ENCODE results near the gene SMPD1. TPM values are rescaled to one million over a fixed set of nuclear protein-coding genes. Genes with fewer than 3 reads are reported as not detected.

The SMPD1 gene
- total and polyA plus RNA-seq, 2 of the 8 experiments (the other 6 are each of a cell fraction or from before 2014, with no cell fraction given) = 1.9 to 2.4 TPM

DNA sequence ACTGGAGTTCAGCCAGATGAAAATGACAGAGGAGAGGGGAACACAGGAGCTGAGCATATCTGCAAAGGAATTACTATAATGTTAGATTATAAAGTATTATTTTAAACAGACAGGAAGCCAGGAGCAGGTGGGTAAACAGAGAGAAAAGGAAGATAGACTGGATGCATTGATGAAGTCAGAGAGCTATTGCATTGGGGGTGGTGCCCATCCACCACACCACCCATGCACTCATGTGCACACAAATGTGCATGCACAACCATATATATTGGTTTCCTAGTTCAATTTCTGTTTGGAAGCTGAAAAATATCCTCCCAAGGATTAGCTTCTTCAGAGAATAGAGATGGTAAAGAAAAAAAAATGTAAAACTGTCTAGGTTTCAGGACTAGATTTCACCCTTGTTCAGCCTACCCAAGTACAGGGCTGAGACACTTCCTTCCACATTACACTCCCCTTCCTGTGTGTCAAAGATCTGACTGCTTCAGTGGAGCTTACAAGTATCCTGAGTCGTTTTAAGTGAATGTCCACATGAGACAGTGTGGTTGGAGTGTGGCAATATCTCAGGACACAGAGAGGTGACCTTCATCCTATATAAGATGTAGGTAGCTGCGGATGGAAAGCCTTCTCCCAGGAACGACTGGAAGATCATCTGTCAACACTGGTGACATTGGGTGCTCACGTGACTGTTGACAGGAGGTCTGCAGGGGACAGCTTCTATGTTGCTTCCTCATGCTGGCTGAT, 12.2 kb upstream of the SMPD1 start:
- Histone ChIP-seq H3K4me2 (ENCODE audit: insufficient read depth in 1 of 2, low read depth in 2 of 2, low read length in 2 of 2) (no peak overlapping the region), H3K4me3 (ENCODE audit: extremely low read depth in 1 of 4, insufficient read depth in 2 of 4, low read depth in 3 of 4, low read length in 4 of 4) (no peak overlapping the region), H2BK120ac (replicated peaks; ENCODE audit: low read depth, low read length) (no peak overlapping the region), H2BK15ac (ENCODE audit: low read length) (no peak overlapping the region), H3K23ac (ENCODE audit: insufficient read length) (no peak overlapping the region), H3K36me3 (ENCODE audit: control insufficient read depth in 2 of 4, insufficient read depth in 4 of 4, low read length in 3 of 4) (no peaks in the 10 kb centered on the region), H4K91ac (replicated peaks; ENCODE audit: insufficient read length, low read length) (no peak overlapping the region), H3K4ac (replicated peaks; ENCODE audit: insufficient read length, low read depth, low read length) (no peak overlapping the region), H3K79me2 (ENCODE audit: control insufficient read depth in 1 of 2, insufficient read depth in 2 of 2, low read length in 2 of 2) (no peaks in the 10 kb centered on the region), H4K20me1 (replicated peaks in 1 of 2; ENCODE audit: control insufficient read depth in 1 of 2, insufficient read depth in 2 of 2, low read length in 2 of 2) (no peaks in the 10 kb centered on the region), H3K14ac (ENCODE audit: insufficient read length) (no peak overlapping the region), H2BK5ac (ENCODE audit: low read depth, low read length) (no peak overlapping the region), H3K18ac (ENCODE audit: extremely low read depth, low read length) (no peak overlapping the region), H3K9ac (replicated peaks in 1 of 4; ENCODE audit: extremely low read depth in 1 of 4, low read depth in 3 of 4, low read length in 3 of 4) (no peak overlapping the region), H2AK5ac (ENCODE audit: low read depth, low read length) (no peak overlapping the region), H3K79me1 (ENCODE audit: low read depth, low read length) (no peaks in the 10 kb centered on the region), H3K56ac (replicated peaks; ENCODE audit: insufficient read length, low read depth, low read length) (no peak overlapping the region), H2BK20ac (ENCODE audit: low read length) (no peak overlapping the region), H3K9me3 (ENCODE audit: insufficient read depth in 2 of 2, low read depth in 1 of 2, low read length in 1 of 2) (no peaks in the 10 kb centered on the region), H3K27me3 (replicated peaks in 1 of 4; ENCODE audit: control insufficient read depth in 3 of 4, extremely low read depth in 1 of 4, insufficient read depth in 3 of 4, low read length in 3 of 4) (no peaks in the 10 kb centered on the region), H2AFZ (ENCODE audit: low read length) (no peak overlapping the region), H4K5ac (ENCODE audit: insufficient read length, low read depth, low read length) (no peak overlapping the region), H4K8ac (ENCODE audit: extremely low read depth, insufficient read depth, low read length) (no peak overlapping the region), H3K4me1 (replicated peaks in 1 of 4; ENCODE audit: control insufficient read depth in 3 of 4, insufficient read depth in 4 of 4, low read length in 3 of 4) (peaks cover 0 to 9% (median 7%) of the 10 kb centered on the region in 4 experiments; a peak in 4 of 7 replicates), H3K27ac (ENCODE audit: low read depth, low read length) (no peak overlapping the region), H2BK12ac (ENCODE audit: low read depth, low read length) (no peak overlapping the region), H3K23me2 (ENCODE audit: low read depth, low read length) (no peaks in the 10 kb centered on the region)
- no peak for TF ChIP-seq BCL11A (IDR thresholded peaks at IDR 0.05; ENCODE audit: low read depth in 2 of 2, low read length in 2 of 2)
- no peak for TF ChIP-seq POLR2A (IDR thresholded peaks at IDR 0.05; ENCODE audit: control extremely low read depth in 1 of 2, low read depth in 2 of 2, low read length in 2 of 2)
- TF ChIP-seq HDAC2 (IDR thresholded peaks at IDR 0.05; ENCODE audit: borderline replicate concordance in 1 of 2, low read depth in 2 of 2, low read length in 2 of 2) = no peak
- DNase-seq (ENCODE audit: low read depth in 1 of 2, low spot score in 2 of 2) (no peak), FAIRE-seq (no peak)
- 64% methylated on average over 4 of the region's 4 CpGs; no CpG with 5 or more reads in 1 of the 2 experiments for WGBS, 2 experiments (ENCODE audit: extremely low coverage in 1 of 2, insufficient coverage in 1 of 2, insufficient read length in 1 of 2, insufficient replicate concordance in 2 of 2, low coverage in 1 of 2, low lambda C conversion rate in 2 of 2, missing lambda C conversion rate in 1 of 2)
- ChIA-PET POLR2A (ENCODE audit: partially characterized antibody) (interaction anchor here (1.2 to 2.0 kb wide), 2 partner anchors 70 to 98 kb away, joined by 3 to 6 read pairs; no protein-coding TSS in a partner anchor), CTCF (ENCODE audit: partially characterized antibody) (interaction anchor here (0.6 to 21.5 kb wide), 49 partner anchors 10 to 386 kb away, joined by 3 to 585 read pairs (median 6); partner anchors contain the start of genes DNHD1, HPX, ILK and RRP8)
